Forelimb muscle (tissue), 1 donor: ENCODE data around the gene HIF3A. TPM values are rescaled to one million over a fixed set of nuclear protein-coding genes. Genes with fewer than 3 reads are reported as not detected.
"Not testable (repeated sequence)": the region's sequence is repeated elsewhere in the genome, so short reads cannot be mapped to it uniquely, and the experiment has no call there.

Source experiments
- DNase-seq: peaks from one replicate; pipeline ENCODE4 v3.0.0-alpha.2; 2013; ENCODE audit warnings: low read depth
- polyA plus RNA-seq: library from polyadenylated mRNA; unstranded; fragments of 120-200 nt; gene quantifications from one replicate; pipeline ENCODE4 v1.2.1, GENCODE V29; 2013; ENCODE audit not compliant: insufficient read length

Gene HIF3A
- polyA plus RNA-seq, 1 donor, result 330 TPM

DNA sequence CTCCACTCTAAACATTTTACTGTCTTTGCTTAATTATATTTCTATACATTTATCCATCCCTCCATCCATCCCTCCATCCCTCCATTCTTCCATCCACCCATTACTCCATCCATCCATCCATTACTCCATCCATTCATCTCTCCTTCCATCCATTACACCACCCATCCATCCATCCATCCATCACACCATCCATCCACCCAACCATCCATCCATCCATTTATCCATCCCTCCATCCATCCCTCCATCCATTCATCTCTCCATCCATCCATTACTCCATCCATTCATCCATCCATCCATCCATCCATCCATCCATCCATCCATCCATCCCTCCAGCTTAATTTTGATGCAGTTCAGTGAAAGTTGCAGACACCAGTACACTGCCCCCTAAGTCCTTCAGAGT lies 5.0 kb upstream of the HIF3A start:
- no peak for DNase-seq

- no peak for DNase-seq
Measured at GRCh38 chr19:46294494-46294893, 2.3 kb upstream of the HIF3A start.

GRCh38 chr19:46295401-46296201 lies 1.2 kb upstream of the HIF3A start:
- no peak for DNase-seq

DNA sequence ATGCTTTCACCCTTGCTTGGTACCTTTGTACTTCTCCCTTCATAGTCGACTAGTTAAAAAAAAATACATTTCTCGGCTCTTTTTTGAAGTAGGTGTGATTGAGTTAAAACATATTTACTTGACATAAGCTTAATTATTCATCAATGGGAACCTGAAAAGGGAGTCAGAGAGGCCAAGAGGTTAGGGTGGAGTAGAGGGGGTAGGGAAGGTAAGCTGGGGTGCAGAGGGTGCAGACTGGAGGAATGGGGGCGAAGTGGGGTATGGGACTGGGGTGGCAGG lies 701 bp upstream of the HIF3A start:
- no peak for DNase-seq

- peak; percentile 82 for DNase-seq
Measured at GRCh38 chr19:46297700-46298478, 1.0 kb downstream of the HIF3A start.

DNA sequence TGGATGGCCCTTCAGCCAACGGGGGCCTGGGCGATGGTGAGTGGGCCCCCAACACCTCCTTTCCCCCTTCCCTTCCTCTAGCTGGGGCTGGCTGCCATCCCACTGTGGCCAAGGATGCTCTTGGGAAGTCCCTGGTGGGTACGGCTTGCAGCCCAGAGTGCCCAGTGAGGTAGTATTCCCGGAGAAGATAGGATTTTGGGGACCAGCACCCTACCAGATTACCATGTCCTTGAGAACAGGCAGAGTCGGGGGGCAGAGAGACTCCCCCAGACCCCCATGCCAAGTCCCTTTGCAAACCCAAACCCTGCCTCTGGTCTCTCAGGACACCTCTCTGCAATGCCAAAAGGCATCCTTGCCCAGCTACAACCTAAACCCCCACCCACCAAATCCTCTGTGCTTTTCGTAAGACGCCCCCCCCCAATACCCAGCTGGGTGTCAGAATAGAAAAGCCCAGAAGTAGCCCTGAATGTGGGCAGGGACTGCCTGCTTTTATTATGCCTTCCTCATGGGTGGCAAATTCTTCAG lies 1.7 kb downstream of the HIF3A start:
- DNase-seq, result no peak

DNA sequence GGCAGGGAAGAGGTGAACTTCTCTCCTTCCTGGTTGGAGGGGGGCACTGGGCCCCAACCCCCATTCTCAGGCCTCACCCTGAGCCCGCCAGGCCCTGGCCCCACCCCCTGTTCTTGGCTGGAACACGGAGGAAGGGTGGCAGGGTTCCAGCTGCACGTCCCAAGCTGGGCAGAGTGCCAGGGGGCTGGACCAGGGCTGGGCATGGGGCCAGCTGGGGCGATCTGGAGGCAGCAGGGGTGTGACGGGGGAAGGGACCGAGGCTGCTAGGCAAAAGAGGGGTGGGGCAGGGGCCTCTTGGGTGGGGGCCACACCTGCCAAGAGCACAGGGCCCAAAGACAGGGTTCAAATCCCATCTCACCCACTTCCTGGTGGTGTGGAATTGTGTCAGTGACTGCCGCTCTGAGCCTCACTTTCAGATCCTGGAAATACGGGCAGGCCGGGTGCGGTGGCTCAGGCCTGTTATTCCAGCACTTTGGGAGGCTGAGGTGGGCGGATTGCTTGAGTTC lies 2.2 kb downstream of the HIF3A start:
- DNase-seq, result no peak

- no peak for DNase-seq
Measured at GRCh38 chr19:46299695-46300094, 2.9 kb downstream of the HIF3A start.

GRCh38 chr19:46303322-46303690 lies 6.5 kb downstream of the HIF3A start:
- no peak for DNase-seq

DNA sequence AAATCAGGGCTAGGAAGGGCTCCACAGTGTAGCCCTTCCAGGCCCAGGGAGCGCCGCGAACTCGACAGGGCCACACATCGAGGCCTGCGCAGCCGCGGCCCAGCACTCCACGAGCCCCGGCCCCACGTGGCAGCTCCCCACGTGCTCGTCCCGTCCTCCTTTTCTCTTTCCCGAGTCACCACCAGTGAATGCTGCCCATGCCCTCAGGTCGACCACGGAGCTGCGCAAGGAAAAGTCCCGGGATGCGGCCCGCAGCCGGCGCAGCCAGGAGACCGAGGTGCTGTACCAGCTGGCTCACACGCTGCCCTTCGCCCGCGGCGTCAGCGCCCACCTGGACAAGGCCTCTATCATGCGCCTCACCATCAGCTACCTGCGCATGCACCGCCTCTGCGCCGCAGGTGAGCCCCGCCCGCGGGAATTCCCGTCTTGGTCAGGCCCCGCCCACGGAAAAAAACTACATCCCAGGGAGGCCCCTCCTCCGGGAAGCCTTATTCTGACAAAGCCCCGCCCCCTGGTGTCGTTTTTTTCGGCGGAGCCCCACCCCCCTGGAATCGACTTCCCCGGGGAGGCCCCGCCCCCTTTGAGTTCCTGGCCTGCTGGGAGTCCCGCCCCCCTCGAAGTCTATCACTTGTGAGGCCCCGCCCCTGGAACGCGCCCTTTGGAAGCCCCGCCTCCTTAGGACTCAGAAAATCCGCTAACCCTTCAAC lies 7.0 kb downstream of the HIF3A start:
- no peak for DNase-seq

GRCh38 chr19:46306501-46306900 lies 9.7 kb downstream of the HIF3A start:
- DNase-seq, result no peak

GRCh38 chr19:46308510-46308909 lies 11.7 kb downstream of the HIF3A start:
- DNase-seq, result no peak

DNA sequence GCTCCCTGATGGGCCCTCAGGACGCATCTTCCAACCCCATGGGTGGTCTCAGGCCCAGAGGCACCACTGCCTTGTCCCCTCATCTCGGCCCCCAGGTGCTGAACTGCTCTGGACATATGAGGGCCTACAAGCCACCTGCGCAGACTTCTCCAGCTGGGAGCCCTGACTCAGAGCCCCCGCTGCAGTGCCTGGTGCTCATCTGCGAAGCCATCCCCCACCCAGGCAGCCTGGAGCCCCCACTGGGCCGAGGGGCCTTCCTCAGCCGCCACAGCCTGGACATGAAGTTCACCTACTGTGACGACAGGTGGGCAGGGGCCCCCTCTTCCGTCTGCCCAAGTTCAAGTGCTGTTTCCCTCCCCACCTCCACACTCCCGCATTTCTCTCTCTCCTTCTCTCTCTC lies 12.2 kb downstream of the HIF3A start:
- DNase-seq, result no peak

- DNase-seq, result no peak
Measured at GRCh38 chr19:46311444-46311843, 14.6 kb downstream of the HIF3A start.

DNA sequence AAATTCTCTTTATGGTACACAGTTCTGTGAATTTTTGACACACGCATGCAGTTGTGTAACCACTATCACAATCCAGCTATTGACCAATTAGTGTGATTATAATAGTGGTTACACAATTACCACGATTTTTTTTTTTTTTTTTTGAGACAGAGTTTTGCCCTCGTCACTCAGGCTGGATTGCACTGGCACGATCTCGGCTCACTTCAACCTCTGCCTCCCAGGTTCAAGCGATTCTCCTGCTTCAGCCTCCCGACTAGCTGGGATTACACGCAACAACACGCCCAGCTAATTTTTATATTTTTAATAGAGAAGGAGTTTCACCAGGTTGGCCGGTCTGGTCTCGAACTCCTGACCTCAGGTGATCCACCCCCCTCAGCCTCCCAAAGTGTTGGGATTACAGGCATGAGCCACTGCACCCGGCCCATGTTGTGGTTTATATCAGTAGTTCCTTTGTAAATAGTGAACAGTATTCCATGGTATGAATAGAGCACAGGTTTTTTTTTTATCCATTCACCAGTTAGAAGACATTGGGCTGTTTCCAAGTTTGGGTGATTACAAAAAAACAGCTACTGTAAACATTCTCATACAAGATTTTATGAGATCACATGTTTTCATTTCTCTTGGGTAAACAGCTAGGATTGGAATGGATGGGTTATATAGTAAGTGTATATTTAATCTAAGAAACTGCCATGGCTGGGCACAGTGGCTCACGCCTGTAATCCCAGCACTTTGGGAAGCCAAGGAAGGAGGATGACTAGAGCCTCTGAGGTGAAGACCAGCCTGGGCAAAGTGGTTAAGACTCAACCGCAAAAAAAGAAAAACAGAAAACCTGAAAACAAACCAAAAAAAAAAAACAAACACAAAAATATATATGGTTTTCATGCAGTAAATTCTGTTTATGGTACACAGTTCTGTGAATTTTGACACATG lies 17.0 kb downstream of the HIF3A start:
- DNase-seq, result not testable (repeated sequence)

GRCh38 chr19:46317339-46317738 lies 20.5 kb downstream of the HIF3A start:
- no peak for DNase-seq

DNA sequence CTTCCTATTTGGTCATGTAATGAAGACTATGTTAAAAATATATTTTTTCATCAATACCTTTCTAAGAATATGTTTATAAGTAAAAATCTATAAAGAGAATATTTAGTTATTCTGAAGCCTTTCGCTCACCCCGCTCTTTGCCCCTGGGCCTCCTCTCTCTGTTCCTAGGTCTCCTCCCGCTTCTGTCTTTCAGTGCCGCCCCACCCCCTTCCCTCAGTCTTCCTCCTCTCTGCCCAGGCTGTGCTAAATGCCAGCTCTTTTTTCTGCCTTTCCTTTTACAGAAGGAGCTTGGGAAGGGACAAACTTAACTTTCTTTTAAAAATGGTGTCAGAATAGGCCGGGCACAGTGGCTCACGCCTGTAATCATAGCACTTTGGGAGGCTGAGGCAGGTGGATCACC lies 22.8 kb downstream of the HIF3A start:
- DNase-seq, result no peak

- DNase-seq, result no peak
Measured at GRCh38 chr19:46320559-46320958, 23.7 kb downstream of the HIF3A start.

DNA sequence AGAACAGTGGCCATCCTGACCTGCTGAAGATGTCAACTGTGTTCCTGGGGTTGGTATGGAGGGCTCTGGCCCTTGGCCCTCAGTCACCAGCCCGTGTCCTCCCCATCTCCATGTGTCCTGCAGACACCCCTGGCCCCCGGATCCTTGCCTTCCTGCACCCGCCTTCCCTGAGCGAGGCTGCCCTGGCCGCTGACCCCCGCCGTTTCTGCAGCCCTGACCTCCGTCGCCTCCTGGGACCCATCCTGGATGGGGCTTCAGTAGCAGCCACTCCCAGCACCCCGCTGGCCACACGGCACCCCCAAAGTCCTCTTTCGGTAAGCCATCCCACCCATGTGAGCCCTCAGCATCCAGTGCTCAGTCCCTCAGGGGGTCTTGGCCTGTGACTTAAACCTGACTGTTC lies 24.8 kb downstream of the HIF3A start:
- DNase-seq, result no peak

- not testable (repeated sequence) for DNase-seq
Measured at GRCh38 chr19:46323227-46323626, 26.4 kb downstream of the HIF3A start.

- no peak for DNase-seq
Measured at GRCh38 chr19:46324277-46324676, 27.4 kb downstream of the HIF3A start.
